HepG2 (cell line): ENCODE results near the gene KRT73. TPM values are rescaled to one million over a fixed set of nuclear protein-coding genes. Genes with fewer than 3 reads are reported as not detected.

Source experiments
- ATAC-seq: fragments of 200-7000 bp; cut with Tn5 transposase; 3 replicates; pipeline ENCODE4 v1.9.1; 2020; ENCODE audit warnings: mild to moderate bottlenecking, moderate library complexity
- BruUV-seq: library from RNA; stranded (reverse); fragments of 400-500 nt; replicated peaks from 2 replicates; lab custom pipeline; 2021; lab: Mats Ljungman, UMichigan
- CTCF ChIA-PET: fragments of 300-600 bp; formaldehyde crosslinking; extraction: SDS; loops from one replicate; lab custom pipeline; 2021; ENCODE audit warnings: low total read pairs, inconsistent platforms, low intra/inter-chr PET ratio; lab: Yijun Ruan, JAX
- POLR2A ChIA-PET: fragments of 350-600 bp; sonication (Branson Sonifier 250); formaldehyde crosslinking; loops from one replicate; lab custom pipeline; 2020; ENCODE audit warnings: antibody characterized with exemption, inconsistent platforms; lab: Yijun Ruan, JAX
- DNase-seq: peaks from one replicate; pipeline ENCODE4 v3.0.0-alpha.2; 2015; ENCODE audit warnings: low spot score
- FAIRE-seq: peaks from 3 replicates; lab custom pipeline; 2011; peaks lifted over from hg19 to GRCh38; lab: Jason Lieb, UNC
- H2AFZ ChIP-seq: one replicate; pipeline ENCODE4 v1.6.1; 2011; ENCODE audit warnings: low read length, inconsistent platforms
- H3K27ac ChIP-seq: fragments of 300-600 bp; 3 replicates; pipeline ENCODE4 v1.8.0; 2011; ENCODE audit warnings: mixed run types, mild to moderate bottlenecking, mixed read lengths, low read length, inconsistent platforms; ENCODE audit not compliant: insufficient read depth; ENCODE audit errors: extremely low read length
- H3K27me3 ChIP-seq, 2 experiments: fragments of 200-600 bp in 1 of 2; 2 replicates in 1 of 2; 3 replicates in 1 of 2; pipeline versions ENCODE4 v1.6.0 to v1.8.0; 2011; ENCODE audit warnings: low read length in 2 of 2, mild to moderate bottlenecking in 2 of 2, moderate library complexity in 2 of 2, inconsistent platforms in 1 of 2; ENCODE audit not compliant: insufficient read depth in 2 of 2, control insufficient read depth in 1 of 2
- H3K36me3 ChIP-seq, 2 experiments: fragments of 200-600 bp in 1 of 2; replicated peaks in 1 of 2; 2 replicates in 1 of 2; 3 replicates in 1 of 2; pipeline versions ENCODE4 v1.5.1 to v1.8.0; 2011; ENCODE audit warnings: low read length in 2 of 2, inconsistent platforms in 1 of 2; ENCODE audit not compliant: insufficient read depth in 2 of 2, control insufficient read depth in 1 of 2
- H3K4me1 ChIP-seq: 2 replicates; pipeline ENCODE4 v1.5.1; 2012; ENCODE audit warnings: low read length, inconsistent platforms; ENCODE audit not compliant: insufficient read depth
- H3K4me2 ChIP-seq: 2 replicates; pipeline ENCODE4 v1.6.0; 2011; ENCODE audit warnings: low read depth, low read length, inconsistent platforms
- H3K4me3 ChIP-seq, 3 experiments: fragments of 200-600 bp in 1 of 3; sonication (generic), shearing (Covaris generic) in 1 of 3; replicated peaks in 1 of 3; 2 replicates each; pipeline ENCODE4 v1.5.1; 2011 to 2016; ENCODE audit warnings: low read length in 3 of 3, inconsistent platforms in 2 of 3, low read depth in 2 of 3, mild to moderate bottlenecking in 2 of 3, control low read depth in 1 of 3, mixed read lengths in 1 of 3; ENCODE audit not compliant: insufficient read depth in 1 of 3
- H3K79me2 ChIP-seq: one replicate; pipeline ENCODE4 v1.6.1; 2011; ENCODE audit warnings: low read length, inconsistent platforms; ENCODE audit not compliant: insufficient read depth
- H3K9ac ChIP-seq: 2 replicates; pipeline ENCODE4 v1.6.0; 2011; ENCODE audit warnings: mild to moderate bottlenecking, low read depth, low read length, inconsistent platforms; ENCODE audit not compliant: insufficient read depth
- H3K9me3 ChIP-seq: 2 replicates; pipeline ENCODE4 v1.5.1; 2012; ENCODE audit warnings: mild to moderate bottlenecking, low read length
- H4K20me1 ChIP-seq: 2 replicates; pipeline ENCODE4 v1.6.0; 2011; ENCODE audit warnings: inconsistent platforms, mild to moderate bottlenecking, low read length, moderate library complexity; ENCODE audit not compliant: insufficient read depth
- CREM ChIP-seq, 2 experiments: sonication (generic) in 1 of 2; formaldehyde crosslinking in 1 of 2; IDR thresholded peaks; 2 replicates each; pipeline versions ENCODE4 v1.4.0 to v1.6.1; 2016 to 2020; ENCODE audit warnings: antibody characterized with exemption in 1 of 2, mild to moderate bottlenecking in 1 of 2, missing genetic modification reagents in 1 of 2
- CSRNP2 ChIP-seq: sonication (generic); formaldehyde crosslinking; conservative IDR thresholded peaks from 2 replicates; pipeline ENCODE4 v1.8.0; 2022; ENCODE audit warnings: low read depth, missing genetic modification reagents
- GATAD1 ChIP-seq: IDR thresholded peaks from 2 replicates; pipeline ENCODE4 v1.6.1; 2016; ENCODE audit warnings: missing genetic modification reagents, missing compliant biosample characterization
- HDAC6 ChIP-seq: fragments of 200-600 bp; sonication (generic); IDR thresholded peaks from 2 replicates; pipeline ENCODE4 v1.7.0; 2017; ENCODE audit warnings: mild to moderate bottlenecking, antibody characterized with exemption, low read length, low read depth
- NFATC3 ChIP-seq: sonication (generic); formaldehyde crosslinking; IDR thresholded peaks from 2 replicates; pipeline ENCODE4 v1.5.1; 2020; ENCODE audit warnings: mild to moderate bottlenecking, missing genetic modification reagents
- NFIC ChIP-seq: IDR thresholded peaks from 2 replicates; pipeline ENCODE4 v1.6.1; 2012; ENCODE audit warnings: mild to moderate bottlenecking, low read length, inconsistent platforms
- SP4 ChIP-seq: sonication (generic); formaldehyde crosslinking; IDR thresholded peaks from 2 replicates; pipeline ENCODE4 v1.8.1; 2023; ENCODE audit warnings: mild to moderate bottlenecking, missing genetic modification reagents
- U2AF1 ChIP-seq: fragments of 200-400 bp; formaldehyde crosslinking; optimal IDR thresholded peaks from 2 replicates; pipeline ENCODE3; 2017; ENCODE audit warnings: mild to moderate bottlenecking, low read depth, low read length
- ZBTB8A ChIP-seq: sonication (generic); formaldehyde crosslinking; IDR thresholded peaks from 2 replicates; pipeline ENCODE4 v1.4.0; 2020; ENCODE audit warnings: mild to moderate bottlenecking, low read depth, missing genetic modification reagents, borderline replicate concordance
- ZFYVE20 ChIP-seq: sonication (generic); formaldehyde crosslinking; IDR thresholded peaks from 2 replicates; pipeline ENCODE4 v1.8.0; 2023; ENCODE audit warnings: low read depth, mild to moderate bottlenecking, moderate library complexity, missing genetic modification reagents, borderline replicate concordance
- ZNF446 ChIP-seq: sonication (generic); formaldehyde crosslinking; IDR thresholded peaks from 2 replicates; pipeline ENCODE4 v1.5.0; 2020; ENCODE audit warnings: mild to moderate bottlenecking, missing genetic modification reagents
- ZNF572 ChIP-seq: sonication (generic); formaldehyde crosslinking; IDR thresholded peaks from 2 replicates; pipeline ENCODE4 v1.5.1; 2020; ENCODE audit warnings: mild to moderate bottlenecking, missing genetic modification reagents
- ZNF589 ChIP-seq: sonication (generic); formaldehyde crosslinking; conservative IDR thresholded peaks from 2 replicates; pipeline ENCODE4 v1.8.0; 2022; ENCODE audit warnings: mild to moderate bottlenecking, moderate library complexity, missing genetic modification reagents
- ZNF850 ChIP-seq: sonication (generic); formaldehyde crosslinking; conservative IDR thresholded peaks from 2 replicates; pipeline ENCODE4 v1.9.0; 2021; ENCODE audit warnings: mild to moderate bottlenecking, missing genetic modification reagents
- ZNF883 ChIP-seq: sonication (generic); formaldehyde crosslinking; IDR thresholded peaks from 2 replicates; pipeline ENCODE4 v1.5.1; 2020; ENCODE audit warnings: mild to moderate bottlenecking, missing genetic modification reagents; ENCODE audit errors: not compliant biosample characterization
- WGBS: methylation state at CpG from one replicate; pipeline ENCODE4 v1.1.6; 2017; ENCODE audit warnings: low lambda C conversion rate; 5-methylcytosine and 5-hydroxymethylcytosine counted together
- in situ Hi-C: cut with HindIII; loops from 2 replicates; pipeline ENCODE4 v1.10.0; 2017; ENCODE audit warnings: low pct_unique_long_range_greater_than_20kb; ENCODE audit not compliant: extremely low pct_ligation_motif_present
- intact Hi-C: fragments of 100-400 bp; cut with micrococcal nuclease; formaldehyde crosslinking; loops from one replicate; pipeline ENCODE4 v1.10.0; 2022; ENCODE audit not compliant: unreplicated experiment
- polyA plus RNA-seq, 8 experiments: library from polyadenylated mRNA; depleted of rRNA in 3 of 8; stranded (reverse) in 7 of 8; unstranded in 1 of 8; fragments of >200 nt; fragmentation: Illumina TruSeq in 4 of 8; extraction: Trizol in 4 of 8; gene quantifications; 2 replicates each; pipeline versions ENCODE4 v1.2.1 to v1.2.3, GENCODE V29; 2011 to 2016; ENCODE audit warnings: low read depth in 4 of 8, missing spikeins in 1 of 8, mixed read lengths in 1 of 8; ENCODE audit not compliant: insufficient read depth in 1 of 8
- total RNA-seq, 5 experiments: library from RNA; depleted of rRNA; stranded (reverse); fragments of >200 nt; fragmentation: Illumina TruSeq; extraction: Trizol; gene quantifications; 2 replicates each; pipeline ENCODE4 v1.2.3, GENCODE V29; 2016; ENCODE audit warnings: low read depth in 1 of 5
- TF ChIP-seq, protein P1 (sequence below): sonication (generic); formaldehyde crosslinking; IDR thresholded peaks from 2 replicates; pipeline ENCODE4 v1.8.1; 2022; ENCODE audit warnings: mild to moderate bottlenecking, missing genetic modification reagents
- TF ChIP-seq, protein P2 (sequence below), 2 experiments: fragments of 450-650 bp in 1 of 2; sonication (generic) in 1 of 2; formaldehyde crosslinking; IDR thresholded peaks; 2 replicates each; pipeline versions ENCODE4 v1.5.0 to v1.8.0; 2020 to 2022; ENCODE audit warnings: mild to moderate bottlenecking in 1 of 2, missing genetic modification reagents in 1 of 2
- TF ChIP-seq, protein P3 (sequence below): IDR thresholded peaks from 2 replicates; pipeline ENCODE4 v1.6.1; 2012; ENCODE audit warnings: low read depth, low read length, improper control_type of control experiment

KRT73 gene
- total and polyA plus RNA-seq, 2 of the 13 experiments (the other 11 are each of a cell fraction or from before 2014, with no cell fraction given) = not detected

DNA sequence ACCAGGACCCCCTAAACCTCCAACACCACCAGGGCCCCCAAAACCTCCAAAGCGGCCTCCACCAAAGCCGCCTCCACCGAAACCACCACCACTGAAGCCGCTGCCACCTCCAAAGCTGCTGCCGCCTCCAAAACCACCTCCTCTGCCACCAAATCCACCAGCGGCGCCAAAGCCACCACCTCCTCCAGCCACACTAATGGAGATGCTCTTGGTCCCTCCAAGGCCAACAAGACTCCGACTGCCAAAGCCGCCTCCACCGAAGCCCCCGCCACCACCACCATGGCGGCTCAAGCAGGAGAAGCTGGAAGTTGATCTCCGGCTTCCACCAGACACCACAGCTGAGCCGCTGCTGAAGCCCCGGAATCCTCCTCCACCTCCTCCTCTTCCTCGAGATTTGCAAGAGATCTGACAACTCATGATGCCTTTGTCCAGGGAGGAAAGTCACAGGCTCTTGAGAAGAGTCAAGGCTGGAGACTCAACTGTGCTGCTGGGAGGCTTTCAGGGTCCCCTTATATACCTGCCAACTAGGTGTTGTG is 33.4 kb upstream of the KRT73 start, which contains the start of gene KRT2:
KRT2 (minus strand) TSS at position 486 of the 536 bp plus-strand sequence; CDS start at position 417, 69 bp downstream.
- TF ChIP-seq NFATC3 (CRISPR knock-in tag) = no peak
- no peak for TF ChIP-seq ZBTB8A (CRISPR knock-in tag)
- TF ChIP-seq SP4 (CRISPR knock-in tag) = no peak
- no peak for TF ChIP-seq NFIC
- TF ChIP-seq ZNF572 (CRISPR knock-in tag) = no peak
- no peak for TF ChIP-seq U2AF1
- TF ChIP-seq CSRNP2 = no peak
- no peak for TF ChIP-seq HDAC6
- no peak for TF ChIP-seq GATAD1 (CRISPR knock-in tag)
- TF ChIP-seq ZFYVE20 (CRISPR knock-in tag) = no peak
- no peak for TF ChIP-seq ZNF883 (CRISPR knock-in tag)
- no peak for TF ChIP-seq ZNF446 (CRISPR knock-in tag)
- TF ChIP-seq, protein P1, sequence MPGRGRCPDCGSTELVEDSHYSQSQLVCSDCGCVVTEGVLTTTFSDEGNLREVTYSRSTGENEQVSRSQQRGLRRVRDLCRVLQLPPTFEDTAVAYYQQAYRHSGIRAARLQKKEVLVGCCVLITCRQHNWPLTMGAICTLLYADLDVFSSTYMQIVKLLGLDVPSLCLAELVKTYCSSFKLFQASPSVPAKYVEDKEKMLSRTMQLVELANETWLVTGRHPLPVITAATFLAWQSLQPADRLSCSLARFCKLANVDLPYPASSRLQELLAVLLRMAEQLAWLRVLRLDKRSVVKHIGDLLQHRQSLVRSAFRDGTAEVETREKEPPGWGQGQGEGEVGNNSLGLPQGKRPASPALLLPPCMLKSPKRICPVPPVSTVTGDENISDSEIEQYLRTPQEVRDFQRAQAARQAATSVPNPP = no peak
- TF ChIP-seq, protein P2, sequence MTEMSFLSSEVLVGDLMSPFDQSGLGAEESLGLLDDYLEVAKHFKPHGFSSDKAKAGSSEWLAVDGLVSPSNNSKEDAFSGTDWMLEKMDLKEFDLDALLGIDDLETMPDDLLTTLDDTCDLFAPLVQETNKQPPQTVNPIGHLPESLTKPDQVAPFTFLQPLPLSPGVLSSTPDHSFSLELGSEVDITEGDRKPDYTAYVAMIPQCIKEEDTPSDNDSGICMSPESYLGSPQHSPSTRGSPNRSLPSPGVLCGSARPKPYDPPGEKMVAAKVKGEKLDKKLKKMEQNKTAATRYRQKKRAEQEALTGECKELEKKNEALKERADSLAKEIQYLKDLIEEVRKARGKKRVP (CRISPR knock-in tag; IDR thresholded peaks at IDR 0.05) = no peak
- TF ChIP-seq ZNF589 (CRISPR knock-in tag) = no peak
- TF ChIP-seq CREM (IDR thresholded peaks at IDR 0.05) = no peak
- TF ChIP-seq CREM (CRISPR knock-in tag; IDR thresholded peaks at IDR 0.05) = no peak
- TF ChIP-seq ZNF850 (CRISPR knock-in tag) = no peak
- TF ChIP-seq, protein P3, sequence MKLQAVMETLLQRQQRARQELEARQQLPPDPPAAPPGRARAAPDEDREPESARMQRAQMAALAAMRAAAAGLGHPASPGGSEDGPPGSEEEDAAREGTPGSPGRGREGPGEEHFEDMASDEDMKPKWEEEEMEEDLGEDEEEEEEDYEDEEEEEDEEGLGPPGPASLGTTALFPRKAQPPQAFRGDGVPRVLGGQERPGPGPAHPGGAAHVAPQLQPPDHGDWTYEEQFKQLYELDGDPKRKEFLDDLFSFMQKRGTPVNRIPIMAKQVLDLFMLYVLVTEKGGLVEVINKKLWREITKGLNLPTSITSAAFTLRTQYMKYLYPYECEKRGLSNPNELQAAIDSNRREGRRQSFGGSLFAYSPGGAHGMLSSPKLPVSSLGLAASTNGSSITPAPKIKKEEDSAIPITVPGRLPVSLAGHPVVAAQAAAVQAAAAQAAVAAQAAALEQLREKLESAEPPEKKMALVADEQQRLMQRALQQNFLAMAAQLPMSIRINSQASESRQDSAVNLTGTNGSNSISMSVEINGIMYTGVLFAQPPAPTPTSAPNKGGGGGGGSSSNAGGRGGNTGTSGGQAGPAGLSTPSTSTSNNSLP = no peak

More for the DNA sequence above, 33.4 kb upstream of the KRT73 start, which contains the start of gene KRT2:
- no peak within 1 kb of the TSS for H2AFZ ChIP-seq
- H3K27me3 ChIP-seq = peaks cover 2 to 29% of the 10 kb centered on the region in 2 experiments; a peak in 3 of 5 replicates
- no peak within 1 kb of the TSS for H3K4me2 ChIP-seq
- in situ Hi-C loops (no loop called here), intact Hi-C loops (no loop called here)
- no peak within 1 kb of the TSS for H3K4me3 ChIP-seq
- DNase-seq (no peak), ATAC-seq (no peak), FAIRE-seq (no peak)
- ChIA-PET POLR2A (no interaction called here), CTCF (no interaction called here)
- H4K20me1 ChIP-seq = no peaks in the 10 kb centered on the region
- no peak within 1 kb of the TSS for H3K9ac ChIP-seq
- no TSS peak for BruUV-seq
- H3K27ac ChIP-seq = no peak within 1 kb of the TSS
- H3K79me2 ChIP-seq = no peaks in the 10 kb centered on the region
- no peaks in the 10 kb centered on the region for H3K4me1 ChIP-seq
- H3K9me3 ChIP-seq = no peaks in the 10 kb centered on the region
- H3K36me3 ChIP-seq = no peaks in the 10 kb centered on the region
- 71% methylated on average over 16 of the region's 16 CpGs for WGBS
